Testis (tissue), 2 donors: ENCODE results near the gene REPS1.

Experiments
- POLR2A ChIP-seq: fragments of 450-650 bp; IDR thresholded peaks from one replicate; pipeline ENCODE4 v1.6.1; 2017; ENCODE audit warnings: antibody characterized with exemption, mild to moderate bottlenecking, moderate library complexity
- TF ChIP-seq, protein P1 (sequence below), 3 experiments: fragments of 450-650 bp in 2 of 3; fragments of 200-600 bp in 1 of 3; sonication (generic) in 1 of 3; IDR thresholded peaks; one replicate each; pipeline ENCODE4 v1.5.1; 2016 to 2019; ENCODE audit warnings: antibody characterized with exemption in 3 of 3, mild to moderate bottlenecking in 2 of 3, moderate library complexity in 1 of 3

DNA sequence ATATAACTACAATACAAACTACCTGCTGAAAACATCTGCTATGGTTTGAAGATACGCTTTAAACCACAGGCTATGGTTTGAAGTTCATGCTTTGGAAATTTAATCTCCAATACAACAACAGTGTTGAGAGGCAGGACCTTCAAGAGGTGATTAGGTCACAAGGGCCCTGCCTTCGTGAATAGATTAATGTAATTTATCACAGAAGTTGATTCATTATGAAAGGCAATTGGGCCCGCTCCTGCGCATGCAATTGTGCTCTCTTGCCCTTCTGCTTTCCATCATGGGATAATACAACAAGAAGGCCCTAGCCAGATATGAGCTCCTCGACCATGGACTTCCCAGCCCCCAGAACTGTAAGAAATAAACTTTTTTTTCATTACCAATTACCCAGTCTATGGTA, 21.2 kb downstream of the REPS1 start:
- TF ChIP-seq, protein P1, sequence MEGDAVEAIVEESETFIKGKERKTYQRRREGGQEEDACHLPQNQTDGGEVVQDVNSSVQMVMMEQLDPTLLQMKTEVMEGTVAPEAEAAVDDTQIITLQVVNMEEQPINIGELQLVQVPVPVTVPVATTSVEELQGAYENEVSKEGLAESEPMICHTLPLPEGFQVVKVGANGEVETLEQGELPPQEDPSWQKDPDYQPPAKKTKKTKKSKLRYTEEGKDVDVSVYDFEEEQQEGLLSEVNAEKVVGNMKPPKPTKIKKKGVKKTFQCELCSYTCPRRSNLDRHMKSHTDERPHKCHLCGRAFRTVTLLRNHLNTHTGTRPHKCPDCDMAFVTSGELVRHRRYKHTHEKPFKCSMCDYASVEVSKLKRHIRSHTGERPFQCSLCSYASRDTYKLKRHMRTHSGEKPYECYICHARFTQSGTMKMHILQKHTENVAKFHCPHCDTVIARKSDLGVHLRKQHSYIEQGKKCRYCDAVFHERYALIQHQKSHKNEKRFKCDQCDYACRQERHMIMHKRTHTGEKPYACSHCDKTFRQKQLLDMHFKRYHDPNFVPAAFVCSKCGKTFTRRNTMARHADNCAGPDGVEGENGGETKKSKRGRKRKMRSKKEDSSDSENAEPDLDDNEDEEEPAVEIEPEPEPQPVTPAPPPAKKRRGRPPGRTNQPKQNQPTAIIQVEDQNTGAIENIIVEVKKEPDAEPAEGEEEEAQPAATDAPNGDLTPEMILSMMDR (IDR thresholded peaks at IDR 0.05): no peak
- no peak for TF ChIP-seq POLR2A
